K562 (cell line): ENCODE data around the gene STK36. TPM values are rescaled to one million over a fixed set of nuclear protein-coding genes. Genes with fewer than 3 reads are reported as not detected.

ENCODE experiments used
- ATAC-seq: fragments of 200-7000 bp; cut with Tn5 transposase; 3 replicates; pipeline ENCODE4 v1.9.1; 2020; ENCODE audit warnings: moderate library complexity
- BruUV-seq: library from RNA; stranded (reverse); fragments of 400-500 nt; replicated peaks from 2 replicates; lab custom pipeline; 2021; lab: Mats Ljungman, UMichigan
- CTCF ChIA-PET: fragments of 300-600 bp; formaldehyde crosslinking; extraction: SDS; loops from one replicate; lab custom pipeline; 2021; ENCODE audit warnings: low intra/inter-chr PET ratio; lab: Yijun Ruan, JAX
- POLR2A ChIA-PET: fragments of 300-600, 350-650 bp; sonication (Branson Sonifier 250); formaldehyde crosslinking; extraction: SDS; loops from one replicate; lab custom pipeline; 2021; ENCODE audit warnings: antibody characterized with exemption, inconsistent platforms; lab: Yijun Ruan, JAX
- DNase-seq, 4 experiments: peaks; one replicate each; pipeline versions ENCODE4 v3.0.0 to v3.0.0-alpha.2; 2011 to 2018; ENCODE audit warnings: low spot score in 3 of 4, mixed read lengths in 3 of 4; ENCODE audit errors: extremely low read depth in 1 of 4
- FAIRE-seq: peaks from 2 replicates; lab custom pipeline; 2011; peaks lifted over from hg19 to GRCh38; lab: Jason Lieb, UNC
- H2AFZ ChIP-seq: 2 replicates; pipeline ENCODE4 v1.6.0; 2011; ENCODE audit warnings: low read depth, low read length, control low read depth, inconsistent platforms
- H3K27ac ChIP-seq: fragments of 200-600 bp; 3 replicates; pipeline ENCODE4 v1.8.0; 2011; ENCODE audit warnings: low read depth, mild to moderate bottlenecking, control low read depth, inconsistent platforms, low read length, moderate library complexity, mixed read lengths; ENCODE audit errors: extremely low read depth
- H3K27me3 ChIP-seq, 2 experiments: fragments of 300-600 bp in 1 of 2; 2 replicates in 1 of 2; 3 replicates in 1 of 2; pipeline versions ENCODE4 v1.6.0 to v1.8.0; 2011; ENCODE audit warnings: inconsistent platforms in 2 of 2, low read length in 2 of 2, mild to moderate bottlenecking in 1 of 2, mixed read lengths in 1 of 2, moderate library complexity in 1 of 2; ENCODE audit not compliant: control insufficient read depth in 2 of 2, insufficient read depth in 2 of 2
- H3K36me3 ChIP-seq: fragments of 300-600 bp; 3 replicates; pipeline ENCODE4 v1.8.0; 2011; ENCODE audit warnings: mild to moderate bottlenecking, low read length, inconsistent platforms; ENCODE audit not compliant: control insufficient read depth, insufficient read depth
- H3K4me1 ChIP-seq, 2 experiments: fragments of 200-600 bp in 1 of 2; replicated peaks in 1 of 2; 2 replicates in 1 of 2; 3 replicates in 1 of 2; pipeline versions ENCODE4 v1.5.1 to v1.8.0; 2011; ENCODE audit warnings: inconsistent platforms in 2 of 2, low read length in 2 of 2, mild to moderate bottlenecking in 1 of 2, mixed read lengths in 1 of 2, moderate library complexity in 1 of 2; ENCODE audit not compliant: control insufficient read depth in 2 of 2, insufficient read depth in 2 of 2
- H3K4me2 ChIP-seq: 2 replicates; pipeline ENCODE4 v1.6.1; 2011; ENCODE audit warnings: low read length, control low read depth, inconsistent platforms, mixed read lengths; ENCODE audit not compliant: insufficient read depth
- H3K4me3 ChIP-seq: fragments of 200-600 bp; sonication (generic), shearing (Covaris generic); 2 replicates; pipeline ENCODE4 v1.5.1; 2016; ENCODE audit warnings: control low read depth, inconsistent platforms
- H3K79me2 ChIP-seq: fragments of 200-600 bp; 3 replicates; pipeline ENCODE4 v1.8.0; 2011; ENCODE audit warnings: low read length, inconsistent platforms; ENCODE audit not compliant: control insufficient read depth, insufficient read depth
- H3K9ac ChIP-seq, 2 experiments: 2 replicates each; pipeline versions ENCODE4 v1.6.0 to v1.6.1; 2011; ENCODE audit warnings: low read depth in 2 of 2, low read length in 2 of 2, control low read depth in 1 of 2, inconsistent platforms in 1 of 2, mild to moderate bottlenecking in 1 of 2, mixed read lengths in 1 of 2; ENCODE audit not compliant: insufficient read depth in 1 of 2
- H3K9me1 ChIP-seq: one replicate; pipeline ENCODE4 v1.6.0; 2011; ENCODE audit warnings: inconsistent platforms, mild to moderate bottlenecking, low read length, moderate library complexity; ENCODE audit not compliant: control insufficient read depth, insufficient read depth
- H3K9me3 ChIP-seq: replicated peaks from 2 replicates; pipeline ENCODE4 v1.5.1; 2011; ENCODE audit warnings: low read depth, low read length, inconsistent platforms; ENCODE audit not compliant: control insufficient read depth, insufficient read depth
- H4K20me1 ChIP-seq: replicated peaks from 2 replicates; pipeline ENCODE4 v1.6.1; 2011; ENCODE audit warnings: low read length, inconsistent platforms, mixed read lengths; ENCODE audit not compliant: control insufficient read depth, insufficient read depth
- C11orf30 ChIP-seq: fragments of 450-650 bp; IDR thresholded peaks from 2 replicates; pipeline ENCODE4 v1.6.1; 2016; ENCODE audit warnings: low read depth, mild to moderate bottlenecking
- MAFG ChIP-seq: fragments of 450-650 bp; conservative IDR thresholded peaks from 2 replicates; pipeline ENCODE4 v1.6.1; 2016; ENCODE audit warnings: missing genetic modification characterization, missing compliant biosample characterization
- NFE2 ChIP-seq: IDR thresholded peaks from 2 replicates; pipeline ENCODE4 v1.6.1; 2014; ENCODE audit warnings: antibody characterized with exemption, low read depth
- ZFP36 ChIP-seq: fragments of 150-350 bp; IDR thresholded peaks from 2 replicates; pipeline ENCODE4 v1.6.1; 2018; ENCODE audit warnings: low read length, low read depth; ENCODE audit not compliant: partially characterized antibody
- ZNF316 ChIP-seq: fragments of 450-650 bp; IDR thresholded peaks from 2 replicates; pipeline ENCODE4 v1.6.1; 2016
- WGBS: fragments of 100-300 bp; shearing (Covaris generic); methylation state at CpG from one replicate; pipeline ENCODE4 v1.1.6; 2016; ENCODE audit warnings: low coverage, mixed read lengths; ENCODE audit not compliant: insufficient coverage; ENCODE audit errors: missing lambda C conversion rate; 5-methylcytosine and 5-hydroxymethylcytosine counted together
- in situ Hi-C: fragments of 300-500 bp; cut with MboI; formaldehyde crosslinking; loops from 4 replicates; pipeline ENCODE4 v1.15.0; 2018; ENCODE audit warnings: inconsistent platforms, mixed read lengths
- intact Hi-C: fragments of 100-400 bp; cut with micrococcal nuclease; formaldehyde crosslinking; loops from 2 replicates; pipeline ENCODE4 v1.14.2; 2022
- polyA plus RNA-seq, 8 experiments: library from polyadenylated mRNA; depleted of rRNA in 4 of 8; stranded (reverse) in 5 of 8; unstranded in 3 of 8; fragments of >200 nt; fragmentation: Nextera tagmentation in 2 of 8; fragmentation: Illumina TruSeq in 1 of 8; extraction: Ambion mirVana in 2 of 8; extraction: Trizol in 1 of 8; gene quantifications; 2 replicates each; pipeline versions ENCODE4 v1.2.1 to v1.2.3, GENCODE V29; 2011 to 2014; ENCODE audit warnings: inconsistent platforms in 1 of 8, missing spikeins in 1 of 8
- total RNA-seq, 7 experiments: library from RNA; depleted of rRNA in 6 of 7; stranded (reverse); fragments of >200 nt in 6 of 7; fragmentation: Illumina TruSeq in 2 of 7; extraction: Trizol in 2 of 7; gene quantifications; 2 replicates each; pipeline versions ENCODE4 v1.2.1 to v1.2.3, GENCODE V29; 2011 to 2021; ENCODE audit warnings: low replicate concordance in 1 of 7

Gene STK36
- total and polyA plus RNA-seq, 9 of the 15 experiments (the other 6 are each of a cell fraction or from before 2014, with no cell fraction given) = 3.5 to 12.4 (median 6.7) TPM

GRCh38 chr2:218719457-218719856, 47.6 kb downstream of the STK36 start:
- no peak overlapping the region for H3K9ac ChIP-seq
- DNase-seq (peak in 1 of 4 experiments; percentile 21), FAIRE-seq (no peak), ATAC-seq (peak; percentile 52; the same call in 1 of the 3 replicates)
- peaks cover 2% of the 10 kb centered on the region for H3K9me1 ChIP-seq
- H3K4me3 ChIP-seq = no peak overlapping the region
- ChIA-PET CTCF (interaction anchor here (0.6 to 0.7 kb wide), 2 partner anchors 46 to 159 kb away, joined by 3 to 5 read pairs; no protein-coding TSS in a partner anchor), POLR2A (interaction anchor here (0.5 to 1.4 kb wide), 4 partner anchors 8 to 547 kb away, joined by 3 to 7 read pairs (median 4); partner anchors contain the start of gene TTLL4)
- H3K4me1 ChIP-seq = peaks cover 19 to 44% of the 10 kb centered on the region in 2 experiments
- H3K27me3 ChIP-seq = no peaks in the 10 kb centered on the region
- in situ Hi-C loops = no loop called here
- TF ChIP-seq ZNF316 = peak; percentile 81
- no peak for TF ChIP-seq ZFP36
- peak; percentile 79 for TF ChIP-seq C11orf30
- peak; percentile 77 for TF ChIP-seq NFE2
- TF ChIP-seq MAFG (tag) = peak; percentile 66
- 30% methylated on average over 2 of the region's 3 CpGs for whole genome bisulfite sequencing
- no TSS peak for BruUV-seq
- H3K79me2 ChIP-seq = peaks cover 60% of the 10 kb centered on the region
- intact Hi-C loops = no loop called here
- H2AFZ ChIP-seq = no peak overlapping the region
- peaks cover 7% of the 10 kb centered on the region; the same call in 1 of the 2 replicates for H4K20me1 ChIP-seq
- H3K9me3 ChIP-seq = no peaks in the 10 kb centered on the region
- H3K4me2 ChIP-seq = no peak overlapping the region
- no peak overlapping the region for H3K27ac ChIP-seq
- peaks cover 26% of the 10 kb centered on the region for H3K36me3 ChIP-seq
